A549 (cell line): Measurements from ENCODE around the gene DNPEP. TPM values are rescaled to one million over a fixed set of nuclear protein-coding genes. Genes with fewer than 3 reads are reported as not detected.

Experiments used
- ATAC-seq, 2 experiments: fragments of 200-7000 bp in 1 of 2; fragments of >200 bp in 1 of 2; cut with Nextera tagmentation in 1 of 2; cut with Tn5 transposase in 1 of 2; 3 replicates each; pipeline versions ENCODE4 v1.8.0 to v1.9.1; 2018 to 2020; ENCODE audit warnings: mild to moderate bottlenecking in 1 of 2, moderate library complexity in 1 of 2
- CTCF ChIA-PET: fragments of 300-600 bp; sonication (Branson Sonifier 250); formaldehyde crosslinking; extraction: SDS; loops from one replicate; lab custom pipeline; 2021; ENCODE audit warnings: antibody characterized with exemption, inconsistent platforms; lab: Yijun Ruan, JAX
- POLR2A ChIA-PET: fragments of 350-600 bp; formaldehyde crosslinking; extraction: SDS; loops from one replicate; lab custom pipeline; 2021; ENCODE audit warnings: antibody characterized with exemption, inconsistent platforms; lab: Yijun Ruan, JAX
- DNase-seq, 2 experiments: peaks; one replicate each; pipeline versions ENCODE4 v3.0.0 to v3.0.0-alpha.2; 2011 to 2016; ENCODE audit warnings: low read depth in 1 of 2, low spot score in 1 of 2
- FAIRE-seq: peaks from 2 replicates; lab custom pipeline; 2011; peaks lifted over from hg19 to GRCh38; lab: Jason Lieb, UNC
- H3K27ac ChIP-seq, 2 experiments: fragments of >200 bp; sonication (Bioruptor Twin); formaldehyde crosslinking; 3 replicates each; pipeline ENCODE4 v1.5.1; 2016 to 2017
- H3K4me1 ChIP-seq: fragments of >200 bp; sonication (Bioruptor Twin); formaldehyde crosslinking; 3 replicates; pipeline ENCODE4 v1.6.1; 2016
- H3K4me2 ChIP-seq: fragments of >200 bp; sonication (Bioruptor Twin); formaldehyde crosslinking; 3 replicates; pipeline ENCODE4 v1.6.1; 2016
- H3K4me3 ChIP-seq: fragments of >200 bp; sonication (Bioruptor Twin); formaldehyde crosslinking; 3 replicates; pipeline ENCODE4 v1.5.1; 2016
- H3K9me3 ChIP-seq: fragments of >200 bp; sonication (Bioruptor Twin); formaldehyde crosslinking; 3 replicates; pipeline ENCODE4 v1.6.1; 2016
- CBX2 ChIP-seq: fragments of 200-600 bp; sonication (generic); IDR thresholded peaks from 2 replicates; pipeline ENCODE4 v1.6.1; 2016; ENCODE audit warnings: low read depth, mild to moderate bottlenecking, borderline replicate concordance
- CHD4 ChIP-seq: fragments of 200-600 bp; sonication (generic); IDR thresholded peaks from 2 replicates; pipeline ENCODE4 v1.6.1; 2016; ENCODE audit warnings: antibody characterized with exemption, mild to moderate bottlenecking, borderline replicate concordance
- EHF ChIP-seq: fragments of 250-450 bp; sonication (Bioruptor Pico); IDR thresholded peaks from 2 replicates; pipeline ENCODE4 v1.5.0; 2020; ENCODE audit warnings: mild to moderate bottlenecking
- NPAS2 ChIP-seq: fragments of 250-450 bp; sonication (Bioruptor Pico); IDR thresholded peaks from 2 replicates; pipeline ENCODE4 v1.8.0; 2022; ENCODE audit warnings: mild to moderate bottlenecking, moderate library complexity, borderline replicate concordance
- NR3C1 ChIP-seq: fragments of >200 bp; sonication (Bioruptor Twin); formaldehyde crosslinking; IDR thresholded peaks from 3 replicates; pipeline ENCODE4 v1.6.1; 2017
- POLR2A ChIP-seq: IDR thresholded peaks from 2 replicates; pipeline ENCODE4 v1.6.1; 2012; ENCODE audit warnings: mild to moderate bottlenecking, low read length
- RAD21 ChIP-seq, 2 experiments: fragments of >200 bp in 1 of 2; sonication (Bioruptor Twin) in 1 of 2; formaldehyde crosslinking in 1 of 2; IDR thresholded peaks in 1 of 2; conservative IDR thresholded peaks in 1 of 2; 2 replicates in 1 of 2; 3 replicates in 1 of 2; pipeline ENCODE4 v1.6.1; 2012 to 2018; ENCODE audit warnings: inconsistent platforms in 1 of 2
- RARB ChIP-seq: fragments of 250-450 bp; sonication (Bioruptor Pico); IDR thresholded peaks from 2 replicates; pipeline ENCODE4 v1.8.0; 2021; ENCODE audit warnings: mild to moderate bottlenecking, moderate library complexity
- RCOR1 ChIP-seq: fragments of 150-350 bp; IDR thresholded peaks from 2 replicates; pipeline ENCODE4 v1.6.1; 2014; ENCODE audit warnings: antibody characterized with exemption, low read length, low read depth
- SMC3 ChIP-seq: fragments of >200 bp; sonication (Bioruptor Twin); formaldehyde crosslinking; IDR thresholded peaks from 3 replicates; pipeline ENCODE4 v1.6.1; 2018; ENCODE audit warnings: inconsistent platforms
- ZNF302 ChIP-seq: fragments of 250-450 bp; sonication (Bioruptor Pico); IDR thresholded peaks from 2 replicates; pipeline ENCODE4 v1.9.0; 2021; ENCODE audit warnings: inconsistent platforms, mild to moderate bottlenecking, moderate library complexity
- WGBS: methylation state at CpG from one replicate; pipeline ENCODE4 v1.1.6; 2017; ENCODE audit errors: missing lambda C conversion rate; 5-methylcytosine and 5-hydroxymethylcytosine counted together
- polyA plus RNA-seq, 4 experiments: library from polyadenylated mRNA; depleted of rRNA in 3 of 4; stranded (reverse); fragments of >200 nt; fragmentation: RNase III in 1 of 4; extraction: RNeasy Plus Mini Kit Qiagen cat#74134 plus additional on column Dnase treatment in 1 of 4; gene quantifications; 2 replicates in 3 of 4; 3 replicates in 1 of 4; pipeline ENCODE4 v1.2.3, GENCODE V29; 2011 to 2017
- TF ChIP-seq, protein P1 (sequence below): fragments of >200 bp; sonication (Bioruptor Twin); formaldehyde crosslinking; IDR thresholded peaks from 3 replicates; pipeline ENCODE4 v1.6.1; 2016
- TF ChIP-seq, protein P2 (sequence below): fragments of >200 bp; sonication (Bioruptor Twin); formaldehyde crosslinking; IDR thresholded peaks from 3 replicates; pipeline ENCODE4 v1.5.1; 2016
- TF ChIP-seq, protein P3 (sequence below): fragments of >200 bp; sonication (Bioruptor Twin); formaldehyde crosslinking; IDR thresholded peaks from 2 replicates; pipeline ENCODE4 v1.6.1; 2016
- TF ChIP-seq, protein P4 (sequence below): IDR thresholded peaks from 2 replicates; pipeline ENCODE4 v1.6.1; 2012; ENCODE audit warnings: low read depth, borderline replicate concordance

The DNPEP gene
- polyA plus RNA-seq, 2 of the 4 experiments (the other 2 are of a cell fraction) = 29.0 to 40.9 TPM

DNA sequence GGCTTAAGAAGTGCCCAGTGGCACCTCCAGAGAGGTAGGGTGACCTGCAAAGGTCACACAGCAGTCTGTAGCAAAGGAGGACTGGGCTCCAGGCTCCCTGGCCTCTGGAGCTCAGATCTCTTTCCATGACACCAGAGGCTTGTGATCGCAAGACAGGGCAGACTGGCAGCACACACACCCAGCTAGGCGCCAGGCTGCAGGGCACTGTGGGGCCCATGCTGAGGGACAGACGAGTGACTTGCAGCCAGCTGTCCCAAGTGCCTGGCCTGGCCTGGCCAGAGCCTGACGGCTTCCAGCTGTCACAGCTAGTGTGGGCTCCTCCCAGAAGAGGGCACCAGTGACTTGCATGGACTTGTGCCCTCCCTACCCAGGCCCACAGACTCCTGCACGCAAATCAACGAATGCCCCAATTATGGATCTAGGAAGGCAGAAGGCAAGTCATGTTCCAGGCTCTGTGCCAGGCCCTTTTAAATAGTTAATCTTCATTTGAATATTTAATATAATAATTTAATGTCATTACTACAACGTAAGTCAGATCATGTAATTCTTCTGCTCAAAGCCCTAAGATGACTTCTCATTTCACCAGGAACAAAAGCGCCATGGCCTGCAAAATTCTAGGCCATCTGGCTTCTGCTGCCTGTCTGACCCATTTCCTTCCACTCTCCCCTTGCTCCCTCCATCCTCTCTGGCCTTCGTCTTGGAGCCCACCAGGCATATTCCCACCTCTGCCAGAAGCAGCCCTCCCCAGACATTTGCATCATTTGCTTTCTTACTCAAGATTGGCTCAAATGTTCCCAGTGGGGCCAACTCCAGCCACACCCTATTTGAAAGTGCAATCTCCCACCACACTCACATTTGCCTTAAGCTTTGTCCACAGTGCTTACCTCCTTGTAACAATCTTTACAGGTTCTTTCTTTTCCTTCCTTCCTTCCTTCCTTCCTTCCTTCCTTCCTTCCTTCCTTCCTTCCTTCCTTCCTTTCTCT lies 43.2 kb upstream of the DNPEP start:
- no peak for FAIRE-seq
- H3K4me1 ChIP-seq = no peaks in the 10 kb centered on the region
- H3K27ac ChIP-seq = 0 out of 6 replicates have a peak overlapping the region, but pooled peaks of 1 of the 2 experiments have one; percentile 12
- ATAC-seq = peak; percentile 89 to 90
- POLR2A ChIA-PET = interaction anchor here (1.0 kb wide), 1 partner anchor 99 kb away, joined by 3 read pairs; no protein-coding TSS in a partner anchor
- TF ChIP-seq RCOR1 (no peak), NPAS2 (CRISPR knock-in tag) (no peak), RAD21 (conservative IDR thresholded peaks at IDR 0.05 in 1 of 2, IDR thresholded peaks at IDR 0.05 in 1 of 2) (peak; percentile 57 to 60; a peak in 4 of 5 replicates), NR3C1 (no peak), CHD4 (no peak), CBX2 (no peak), SMC3 (peak; percentile 41), RARB (no peak), POLR2A (no peak)
- TF ChIP-seq, protein P1, sequence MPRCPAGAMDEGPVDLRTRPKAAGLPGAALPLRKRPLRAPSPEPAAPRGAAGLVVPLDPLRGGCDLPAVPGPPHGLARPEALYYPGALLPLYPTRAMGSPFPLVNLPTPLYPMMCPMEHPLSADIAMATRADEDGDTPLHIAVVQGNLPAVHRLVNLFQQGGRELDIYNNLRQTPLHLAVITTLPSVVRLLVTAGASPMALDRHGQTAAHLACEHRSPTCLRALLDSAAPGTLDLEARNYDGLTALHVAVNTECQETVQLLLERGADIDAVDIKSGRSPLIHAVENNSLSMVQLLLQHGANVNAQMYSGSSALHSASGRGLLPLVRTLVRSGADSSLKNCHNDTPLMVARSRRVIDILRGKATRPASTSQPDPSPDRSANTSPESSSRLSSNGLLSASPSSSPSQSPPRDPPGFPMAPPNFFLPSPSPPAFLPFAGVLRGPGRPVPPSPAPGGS = no peak
- TF ChIP-seq, protein P2, sequence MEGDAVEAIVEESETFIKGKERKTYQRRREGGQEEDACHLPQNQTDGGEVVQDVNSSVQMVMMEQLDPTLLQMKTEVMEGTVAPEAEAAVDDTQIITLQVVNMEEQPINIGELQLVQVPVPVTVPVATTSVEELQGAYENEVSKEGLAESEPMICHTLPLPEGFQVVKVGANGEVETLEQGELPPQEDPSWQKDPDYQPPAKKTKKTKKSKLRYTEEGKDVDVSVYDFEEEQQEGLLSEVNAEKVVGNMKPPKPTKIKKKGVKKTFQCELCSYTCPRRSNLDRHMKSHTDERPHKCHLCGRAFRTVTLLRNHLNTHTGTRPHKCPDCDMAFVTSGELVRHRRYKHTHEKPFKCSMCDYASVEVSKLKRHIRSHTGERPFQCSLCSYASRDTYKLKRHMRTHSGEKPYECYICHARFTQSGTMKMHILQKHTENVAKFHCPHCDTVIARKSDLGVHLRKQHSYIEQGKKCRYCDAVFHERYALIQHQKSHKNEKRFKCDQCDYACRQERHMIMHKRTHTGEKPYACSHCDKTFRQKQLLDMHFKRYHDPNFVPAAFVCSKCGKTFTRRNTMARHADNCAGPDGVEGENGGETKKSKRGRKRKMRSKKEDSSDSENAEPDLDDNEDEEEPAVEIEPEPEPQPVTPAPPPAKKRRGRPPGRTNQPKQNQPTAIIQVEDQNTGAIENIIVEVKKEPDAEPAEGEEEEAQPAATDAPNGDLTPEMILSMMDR = peak; percentile 49
- TF ChIP-seq, protein P3, sequence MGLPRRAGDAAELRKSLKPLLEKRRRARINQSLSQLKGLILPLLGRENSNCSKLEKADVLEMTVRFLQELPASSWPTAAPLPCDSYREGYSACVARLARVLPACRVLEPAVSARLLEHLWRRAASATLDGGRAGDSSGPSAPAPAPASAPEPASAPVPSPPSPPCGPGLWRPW = no peak
- TF ChIP-seq, protein P4, sequence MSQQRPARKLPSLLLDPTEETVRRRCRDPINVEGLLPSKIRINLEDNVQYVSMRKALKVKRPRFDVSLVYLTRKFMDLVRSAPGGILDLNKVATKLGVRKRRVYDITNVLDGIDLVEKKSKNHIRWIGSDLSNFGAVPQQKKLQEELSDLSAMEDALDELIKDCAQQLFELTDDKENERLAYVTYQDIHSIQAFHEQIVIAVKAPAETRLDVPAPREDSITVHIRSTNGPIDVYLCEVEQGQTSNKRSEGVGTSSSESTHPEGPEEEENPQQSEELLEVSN = no peak
- 56% methylated on average over 9 of the region's 9 CpGs for WGBS
- DNase-seq = peak in 1 of 2 experiments; percentile 46
- H3K9me3 ChIP-seq = no peaks in the 10 kb centered on the region
- CTCF ChIA-PET = interaction anchor here (0.6 to 89.4 kb wide), 7 partner anchors 10 to 130 kb away, joined by 3 to 3291 read pairs (median 3); partner anchors contain the start of genes ASIC4, CHPF, GMPPA and TMEM198
- H3K4me3 ChIP-seq = no peak overlapping the region
- no peak overlapping the region for H3K4me2 ChIP-seq

DNA sequence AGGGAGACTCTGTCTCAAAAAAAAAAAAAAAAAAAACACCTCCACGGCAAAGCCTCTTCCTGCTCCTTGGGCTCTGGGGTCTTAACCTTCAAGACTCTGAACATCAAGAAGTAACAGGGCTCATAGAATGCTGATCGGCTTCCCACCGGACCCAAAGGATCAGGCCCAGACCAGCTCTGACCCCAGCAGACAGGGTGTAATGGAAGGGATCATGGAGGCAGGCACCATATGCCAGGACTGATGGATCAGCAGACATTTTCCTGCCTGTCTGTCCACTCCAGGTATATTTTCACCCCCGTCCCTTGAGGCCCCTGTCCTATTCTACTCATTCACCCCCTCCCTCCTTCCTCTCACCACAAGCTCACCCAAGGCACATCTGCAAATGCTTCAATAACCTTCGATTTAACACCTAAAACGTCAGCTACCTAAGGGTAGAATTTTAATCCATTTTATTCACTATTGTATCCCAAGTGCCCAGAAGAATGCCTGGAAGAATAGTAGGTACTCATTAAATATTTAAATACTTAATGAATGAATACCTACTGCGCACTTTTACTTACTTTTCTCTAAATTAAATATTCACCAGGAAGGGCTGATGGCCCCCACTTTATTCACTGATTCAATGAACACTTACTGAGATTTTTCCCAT lies 42.4 kb upstream of the DNPEP start:
- H3K4me3 ChIP-seq = no peak overlapping the region
- TF ChIP-seq NPAS2 (CRISPR knock-in tag) (no peak), EHF (CRISPR knock-in tag) (no peak), ZNF302 (CRISPR knock-in tag) (no peak)
- TF ChIP-seq, all 56 proteins: peak for 0
- no peak for DNase-seq
- 80% methylated on average over 7 of the region's 7 CpGs for WGBS
- H3K9me3 ChIP-seq = no peaks in the 10 kb centered on the region
- no peak overlapping the region for H3K27ac ChIP-seq
- no peak for ATAC-seq
- H3K4me1 ChIP-seq = no peaks in the 10 kb centered on the region
- no peak for FAIRE-seq
- ChIA-PET CTCF (interaction anchor here (0.6 to 89.4 kb wide), 7 partner anchors 10 to 117 kb away, joined by 3 to 3291 read pairs (median 3); partner anchors contain the start of genes ASIC4, CHPF, GMPPA and TMEM198), POLR2A (interaction anchor here (1.0 kb wide), 1 partner anchor 99 kb away, joined by 3 read pairs; no protein-coding TSS in a partner anchor)
- H3K4me2 ChIP-seq = no peak overlapping the region
